ENCODE measurements around the gene SSR1. TPM values are rescaled to one million over a fixed set of nuclear protein-coding genes. Genes with fewer than 3 reads are reported as not detected.
"Not testable (repeated sequence)": the region's sequence is repeated elsewhere in the genome, so short reads cannot be mapped to it uniquely, and the experiment has no call there.

Gene SSR1
- total RNA-seq, 1 donor from 2014 or later: 62.5 TPM

GRCh38 chr6:7292596-7293255 is 20.3 kb downstream of the SSR1 start:
- DNase-seq (no peak), ATAC-seq (peak; percentile 43)
- intact Hi-C loops (cut with micrococcal nuclease): no loop called here

GRCh38 chr6:7290079-7290478 is 22.9 kb downstream of the SSR1 start:
- intact Hi-C loops (cut with micrococcal nuclease): no loop called here
- ATAC-seq: no peak
- DNase-seq: no peak

GRCh38 chr6:7285416-7285815 is 27.6 kb downstream of the SSR1 start:
- ATAC-seq (no peak), DNase-seq (no peak)
- intact Hi-C loops (cut with micrococcal nuclease): no loop called here

- intact Hi-C loops (cut with micrococcal nuclease): no loop called here
- ATAC-seq (no peak), DNase-seq (no peak)
Observed at GRCh38 chr6:7283676-7284075, 29.3 kb downstream of the SSR1 start.

GRCh38 chr6:7282097-7282906 is 30.7 kb downstream of the SSR1 start:
- ATAC-seq (no peak), DNase-seq (no peak)
- intact Hi-C loops (cut with micrococcal nuclease): no loop called here

GRCh38 chr6:7276199-7276524 is 36.8 kb downstream of the SSR1 start:
- DNase-seq (no peak), ATAC-seq (no peak)
- intact Hi-C loops (cut with micrococcal nuclease): no loop called here

GRCh38 chr6:7274525-7274924 is 38.5 kb downstream of the SSR1 start:
- ATAC-seq; DNase-seq; intact Hi-C loops (cut with micrococcal nuclease): not testable (repeated sequence)

GRCh38 chr6:7273709-7274108 is 39.3 kb downstream of the SSR1 start:
- ATAC-seq (no peak), DNase-seq (no peak)
- intact Hi-C loops (cut with micrococcal nuclease): no loop called here

- intact Hi-C loops (cut with micrococcal nuclease): no loop called here
- DNase-seq (no peak), ATAC-seq (no peak)
Observed at GRCh38 chr6:7271205-7271534, 41.8 kb downstream of the SSR1 start.

GRCh38 chr6:7270320-7271204 is 42.4 kb downstream of the SSR1 start:
- no peak for DNase-seq
- intact Hi-C loops (cut with micrococcal nuclease): no loop called here
- ATAC-seq: no peak

GRCh38 chr6:7269816-7270215 is 43.2 kb downstream of the SSR1 start:
- intact Hi-C loops (cut with micrococcal nuclease): no loop called here
- DNase-seq (no peak), ATAC-seq (peak; percentile 44)

- intact Hi-C loops (cut with micrococcal nuclease): no loop called here
- ATAC-seq (no peak), DNase-seq (no peak)
Observed at GRCh38 chr6:7268816-7269555, 44.0 kb downstream of the SSR1 start.

- ATAC-seq: no peak
- no peak for DNase-seq
- intact Hi-C loops (cut with micrococcal nuclease): no loop called here
Observed at GRCh38 chr6:7268362-7268761, 44.6 kb downstream of the SSR1 start.

- no peak for DNase-seq
Observed at GRCh38 chr6:7267466-7268091, 45.4 kb downstream of the SSR1 start.

GRCh38 chr6:7267071-7267465 is 45.9 kb downstream of the SSR1 start:
- no peak for ATAC-seq
- DNase-seq: no peak
- intact Hi-C loops (cut with micrococcal nuclease): no loop called here

More at GRCh38 chr6:7267466-7268091, 45.4 kb downstream of the SSR1 start:
- ATAC-seq: peak; percentile 27
- intact Hi-C loops (cut with micrococcal nuclease): no loop called here

GRCh38 chr6:7265385-7265726 is 47.6 kb downstream of the SSR1 start:
- ATAC-seq; DNase-seq; intact Hi-C loops (cut with micrococcal nuclease): not testable (repeated sequence)

- intact Hi-C loops (cut with micrococcal nuclease): no loop called here
- DNase-seq: no peak
- ATAC-seq: no peak
Observed at GRCh38 chr6:7264686-7265384, 48.2 kb downstream of the SSR1 start.

- ATAC-seq (no peak), DNase-seq (no peak)
- intact Hi-C loops (cut with micrococcal nuclease): no loop called here
Observed at GRCh38 chr6:7264041-7264440, 49.0 kb downstream of the SSR1 start.

GRCh38 chr6:7263519-7263805 is 49.5 kb downstream of the SSR1 start:
- ATAC-seq; intact Hi-C loops (cut with micrococcal nuclease); DNase-seq: not testable (repeated sequence)

Measured in left ventricle myocardium superior (tissue), 1 donor.